Adrenal gland (tissue), 12 donors: ENCODE results near the gene NDUFS4. TPM values are rescaled to one million over a fixed set of nuclear protein-coding genes. Genes with fewer than 3 reads are reported as not detected.

ENCODE experiments used
- DNase-seq, 7 donors: peaks; one replicate each; pipeline ENCODE4 v3.0.0-alpha.2; 2019 to 2020
- H3K27ac ChIP-seq, 5 donors: fragments of 200-600 bp; sonication (generic) in 4 of 5; 1 replicate in 3 of 5; 2 replicates in 2 of 5; pipeline versions ENCODE4 v1.5.1 to v1.8.0; 2016 to 2020; ENCODE audit warnings: mild to moderate bottlenecking in 1 of 5
- H3K27me3 ChIP-seq: fragments of 200-600 bp; 2 replicates; pipeline ENCODE4 v1.8.0; 2021
- H3K36me3 ChIP-seq, 2 donors: fragments of 200-600 bp; replicated peaks in 1 of 2; 1 replicate in 1 of 2; 2 replicates in 1 of 2; pipeline versions ENCODE4 v1.5.1 to v1.8.0; 2018 to 2022
- H3K4me1 ChIP-seq, 2 donors: fragments of 200-600 bp; replicated peaks in 1 of 2; 1 replicate in 1 of 2; 2 replicates in 1 of 2; pipeline versions ENCODE4 v1.5.1 to v1.8.0; 2018 to 2021
- H3K4me3 ChIP-seq, 4 donors: fragments of 200-600 bp; sonication (generic) in 3 of 4; one replicate each; pipeline ENCODE4 v1.5.1; 2016 to 2018
- H3K9me3 ChIP-seq, 3 donors: fragments of 200-600 bp; sonication (generic) in 1 of 3; replicated peaks in 1 of 3; 1 replicate in 2 of 3; 2 replicates in 1 of 3; pipeline versions ENCODE4 v1.5.1 to v1.8.0; 2016 to 2021
- POLR2A ChIP-seq, 2 donors: fragments of 450-650 bp; IDR thresholded peaks; one replicate each; pipeline ENCODE4 v1.6.1; 2017; ENCODE audit warnings: antibody characterized with exemption in 2 of 2, mild to moderate bottlenecking in 2 of 2, moderate library complexity in 1 of 2
- WGBS, 4 donors: extraction: QIAGEN DNeasy Blood & Tissue Kit in 2 of 4; methylation state at CpG; one replicate each; pipeline versions ENCODE4 v1.1.5 to v1.1.7; 2013 to 2017; 5-methylcytosine and 5-hydroxymethylcytosine counted together
- intact Hi-C, 2 donors: fragments of 100-400 bp; cut with DNase I; formaldehyde crosslinking; loops; one replicate each; pipeline versions ENCODE4 v1.14.1 to v1.15.0; 2022 to 2023
- polyA plus RNA-seq, 3 donors: library from polyadenylated mRNA; stranded (reverse); fragments of 200-250 nt in 2 of 3; fragments of 350-450 nt in 1 of 3; fragmentation: Illumina TruSeq in 1 of 3; extraction: RNeasy Lipid Tissue Mini Kit (QIAGEN cat#74804) in 1 of 3; gene quantifications; one replicate each; pipeline ENCODE4 v1.2.3, GENCODE V29; 2013 to 2014
- total RNA-seq, 9 donors: library from RNA; depleted of rRNA in 4 of 9; stranded (reverse); fragments of >200 nt in 4 of 9; fragments of 120-200 nt in 1 of 9; fragmentation: NEBNext Ultra II Directional in 1 of 9; extraction: Animal tissue kit (Norgen Biotek cat#: 25700) in 1 of 9; gene quantifications; one replicate each; pipeline versions ENCODE4 v1.1.0 to v1.2.4, GENCODE V29; 2013 to 2023
- TF ChIP-seq, protein P1 (sequence below), 6 experiments: fragments of 450-650 bp in 4 of 6; fragments of 200-600 bp in 2 of 6; sonication (generic) in 1 of 6; IDR thresholded peaks; 1 replicate in 5 of 6; 2 replicates in 1 of 6; pipeline versions ENCODE4 v1.5.1 to v1.8.0; 2016 to 2021; ENCODE audit warnings: antibody characterized with exemption in 6 of 6, mild to moderate bottlenecking in 2 of 6, moderate library complexity in 1 of 6
- donor health status: healthy with polysubstance abuse.
- donor health status: Bipolar disorder and iron deficiency.
- donor health status: DM: yes; HTN: yes; CAD: no.
- donor health status: DM: no; HTN: no; CAD: no.
- donor health status: DM: no; HTN: no; CAD: no.
- donor health status: DM: yes; HTN: yes; CAD: no.

NDUFS4 gene
- total and polyA plus RNA-seq, 12 donors = 39.8 to 222 (median 93.0) TPM

DNA sequence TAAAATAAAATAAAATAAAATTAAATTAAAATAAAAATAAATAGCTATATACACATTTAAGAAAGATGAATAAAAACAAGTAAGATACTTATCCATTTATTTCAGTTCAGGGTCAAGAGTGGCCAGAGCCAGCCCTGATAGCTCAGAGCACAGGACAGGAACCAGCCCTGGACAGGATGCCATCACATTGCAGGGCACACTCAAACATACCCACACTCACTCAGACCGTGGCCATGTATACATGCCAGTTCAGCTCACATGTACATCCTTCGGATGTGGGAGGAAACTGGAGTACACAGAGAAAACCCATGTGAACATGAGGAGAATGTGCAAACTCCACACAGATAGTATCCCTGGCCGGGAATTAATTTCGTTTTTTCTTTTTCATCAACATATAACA lies 21.8 kb downstream of the NDUFS4 start:
- no peaks in the 10 kb centered on the region for H3K27me3 ChIP-seq
- no peaks in the 10 kb centered on the region for H3K9me3 ChIP-seq
- H3K4me1 ChIP-seq = peaks cover 8 to 32% of the 10 kb centered on the region in 2 donors
- H3K4me3 ChIP-seq = no peak overlapping the region
- H3K27ac ChIP-seq = no peak overlapping the region
- no peaks in the 10 kb centered on the region for H3K36me3 ChIP-seq
- TF ChIP-seq, protein P1, sequence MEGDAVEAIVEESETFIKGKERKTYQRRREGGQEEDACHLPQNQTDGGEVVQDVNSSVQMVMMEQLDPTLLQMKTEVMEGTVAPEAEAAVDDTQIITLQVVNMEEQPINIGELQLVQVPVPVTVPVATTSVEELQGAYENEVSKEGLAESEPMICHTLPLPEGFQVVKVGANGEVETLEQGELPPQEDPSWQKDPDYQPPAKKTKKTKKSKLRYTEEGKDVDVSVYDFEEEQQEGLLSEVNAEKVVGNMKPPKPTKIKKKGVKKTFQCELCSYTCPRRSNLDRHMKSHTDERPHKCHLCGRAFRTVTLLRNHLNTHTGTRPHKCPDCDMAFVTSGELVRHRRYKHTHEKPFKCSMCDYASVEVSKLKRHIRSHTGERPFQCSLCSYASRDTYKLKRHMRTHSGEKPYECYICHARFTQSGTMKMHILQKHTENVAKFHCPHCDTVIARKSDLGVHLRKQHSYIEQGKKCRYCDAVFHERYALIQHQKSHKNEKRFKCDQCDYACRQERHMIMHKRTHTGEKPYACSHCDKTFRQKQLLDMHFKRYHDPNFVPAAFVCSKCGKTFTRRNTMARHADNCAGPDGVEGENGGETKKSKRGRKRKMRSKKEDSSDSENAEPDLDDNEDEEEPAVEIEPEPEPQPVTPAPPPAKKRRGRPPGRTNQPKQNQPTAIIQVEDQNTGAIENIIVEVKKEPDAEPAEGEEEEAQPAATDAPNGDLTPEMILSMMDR (IDR thresholded peaks at IDR 0.05) = no peak
- TF ChIP-seq POLR2A (IDR thresholded peaks at IDR 0.05) = no peak
- WGBS, 4 donors = 55 to 82% (median 63%) methylated on average over 4 of the region's 4 CpGs
- no peak for DNase-seq
- intact Hi-C loops = no loop called here

DNA sequence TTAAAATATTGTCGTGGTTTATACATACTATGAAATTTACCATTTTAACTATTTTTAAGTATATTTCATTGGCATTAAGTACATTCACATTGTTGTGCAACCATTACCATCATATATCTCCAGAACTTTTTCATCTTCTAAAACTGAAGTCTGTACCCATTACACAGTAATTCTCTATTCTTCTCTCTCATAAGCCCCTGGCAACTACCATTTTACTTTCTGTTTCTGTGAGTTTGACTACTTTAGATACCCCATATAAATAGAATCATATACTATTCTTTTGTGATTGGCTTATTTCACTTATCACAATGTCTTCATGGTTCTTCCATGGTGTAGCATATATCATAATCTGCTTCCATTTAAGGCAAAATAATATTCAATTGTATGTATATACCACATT lies 30.3 kb downstream of the NDUFS4 start:
- Histone ChIP-seq H3K4me1 (peaks cover 4 to 14% of the 10 kb centered on the region in 2 donors), H3K4me3 (no peak overlapping the region), H3K9me3 (no peaks in the 10 kb centered on the region), H3K36me3 (no peaks in the 10 kb centered on the region), H3K27me3 (no peaks in the 10 kb centered on the region), H3K27ac (no peak overlapping the region)
- TF ChIP-seq, protein P1 (IDR thresholded peaks at IDR 0.05) = no peak
- no peak for TF ChIP-seq POLR2A (IDR thresholded peaks at IDR 0.05)
- intact Hi-C loops = no loop called here
- 93 to 100% (median 98%) methylated on average over 1 of the region's 1 CpG for WGBS, 4 donors
- DNase-seq = no peak

DNA sequence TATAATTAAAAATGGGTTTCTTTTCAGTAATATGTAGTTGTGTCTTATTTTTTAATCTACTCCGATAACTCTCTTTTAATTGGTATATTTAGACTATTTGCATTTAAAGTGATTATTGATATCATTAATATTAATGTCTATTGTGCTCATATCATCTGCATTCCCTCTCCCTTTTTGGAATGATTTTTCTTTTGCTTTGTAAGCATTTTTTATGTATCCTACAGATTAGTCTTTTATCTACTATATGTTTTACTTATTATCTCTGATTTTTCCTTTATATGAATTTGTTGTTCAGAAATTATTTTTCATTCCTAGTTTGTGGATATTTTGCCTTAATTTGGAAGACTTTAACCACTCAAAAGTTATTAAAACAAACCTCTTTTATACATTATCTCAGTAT lies 34.0 kb downstream of the NDUFS4 start:
- H3K4me3 ChIP-seq = no peak overlapping the region

DNA sequence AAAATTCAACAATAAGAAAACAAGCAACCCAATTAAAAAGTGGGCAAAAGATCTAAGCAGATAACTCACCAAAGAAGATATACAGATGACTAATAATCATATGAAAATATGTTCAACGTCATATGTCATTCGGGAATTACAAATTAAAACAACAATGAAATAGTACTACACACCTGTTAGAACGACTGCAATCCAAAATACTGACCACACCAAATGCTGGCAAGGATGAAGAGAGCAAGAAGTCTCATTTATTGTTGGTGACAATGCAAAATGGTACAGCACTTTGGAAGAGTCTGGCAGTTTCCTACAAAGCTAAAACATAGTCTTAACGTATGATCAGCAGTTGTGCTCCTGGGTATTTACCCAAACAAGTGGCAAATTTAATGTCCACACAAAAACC lies 37.5 kb downstream of the NDUFS4 start:
- no peaks in the 10 kb centered on the region for H3K36me3 ChIP-seq
- WGBS, 4 donors = 85 to 91% (median 87%) methylated on average over 4 of the region's 4 CpGs
- no peaks in the 10 kb centered on the region for H3K9me3 ChIP-seq
- no peaks in the 10 kb centered on the region for H3K27me3 ChIP-seq
- DNase-seq = no peak
- intact Hi-C loops = no loop called here
- H3K4me3 ChIP-seq = no peak overlapping the region
- H3K27ac ChIP-seq = no peak overlapping the region
- peaks cover 0 to 7% of the 10 kb centered on the region in 2 donors for H3K4me1 ChIP-seq
- TF ChIP-seq POLR2A (IDR thresholded peaks at IDR 0.05) = no peak
- TF ChIP-seq, protein P1 (IDR thresholded peaks at IDR 0.05) = no peak

More for the DNA sequence above, 34.0 kb downstream of the NDUFS4 start:
- intact Hi-C loops = no loop called here
- H3K36me3 ChIP-seq = no peaks in the 10 kb centered on the region
- TF ChIP-seq, protein P1 (IDR thresholded peaks at IDR 0.05) = no peak
- no peak for TF ChIP-seq POLR2A (IDR thresholded peaks at IDR 0.05)
- H3K27me3 ChIP-seq = no peaks in the 10 kb centered on the region
- WGBS, 4 donors = 90 to 100% (median 95%) methylated on average over 1 of the region's 1 CpG
- DNase-seq = no peak
- no peaks in the 10 kb centered on the region for H3K9me3 ChIP-seq
- peaks cover 4 to 14% of the 10 kb centered on the region in 2 donors for H3K4me1 ChIP-seq
- no peak overlapping the region for H3K27ac ChIP-seq
